Trophoblast cell (in vitro differentiated cells and primary cell): Measurements from ENCODE around the gene PLCB3.

Source experiments
- DNase-seq, 2 donors: peaks; one replicate each; pipeline ENCODE4 v3.0.0-alpha.2; 2016
- H2AFZ ChIP-seq: 2 replicates; pipeline ENCODE4 v1.6.1; 2013; ENCODE audit warnings: low read length, moderate library complexity, mild to moderate bottlenecking; ENCODE audit not compliant: insufficient read depth, poor library complexity
- H2AK5ac ChIP-seq: 2 replicates; pipeline ENCODE4 v1.6.1; 2013; ENCODE audit warnings: mild to moderate bottlenecking, low read length
- H2BK120ac ChIP-seq: 2 replicates; pipeline ENCODE4 v1.6.1; 2013; ENCODE audit warnings: low read length, mild to moderate bottlenecking, moderate library complexity; ENCODE audit not compliant: insufficient read depth, poor library complexity
- H2BK12ac ChIP-seq: 2 replicates; pipeline ENCODE4 v1.6.1; 2013; ENCODE audit warnings: mild to moderate bottlenecking, low read length, moderate library complexity
- H2BK5ac ChIP-seq: 2 replicates; pipeline ENCODE4 v1.6.1; 2013; ENCODE audit warnings: low read length, low read depth, moderate library complexity, mild to moderate bottlenecking; ENCODE audit not compliant: poor library complexity
- H3K14ac ChIP-seq: 2 replicates; pipeline ENCODE4 v1.6.1; 2013; ENCODE audit warnings: mild to moderate bottlenecking, low read length
- H3K18ac ChIP-seq: 2 replicates; pipeline ENCODE4 v1.6.1; 2013; ENCODE audit warnings: mild to moderate bottlenecking, low read length
- H3K23ac ChIP-seq: 2 replicates; pipeline ENCODE4 v1.6.1; 2013; ENCODE audit warnings: low read length
- H3K27ac ChIP-seq: 2 replicates; pipeline ENCODE4 v1.5.1; 2013; ENCODE audit warnings: low read depth, mild to moderate bottlenecking, inconsistent platforms, low read length, moderate library complexity
- H3K27me3 ChIP-seq: 2 replicates; pipeline ENCODE4 v1.6.1; 2013; ENCODE audit warnings: inconsistent platforms, mild to moderate bottlenecking, low read length, moderate library complexity; ENCODE audit not compliant: insufficient read depth
- H3K36me3 ChIP-seq, 2 experiments: 1 replicate in 1 of 2; 2 replicates in 1 of 2; pipeline ENCODE4 v1.6.1; 2013; ENCODE audit warnings: low read length in 2 of 2, mild to moderate bottlenecking in 2 of 2, moderate library complexity in 1 of 2; ENCODE audit not compliant: insufficient read depth in 2 of 2, control insufficient read depth in 1 of 2
- H3K4ac ChIP-seq: 2 replicates; pipeline ENCODE4 v1.6.1; 2013; ENCODE audit warnings: low read depth, mild to moderate bottlenecking, low read length, moderate library complexity
- H3K4me1 ChIP-seq, 2 experiments: 1 replicate in 1 of 2; 2 replicates in 1 of 2; pipeline ENCODE4 v1.6.1; 2013; ENCODE audit warnings: low read length in 2 of 2, mild to moderate bottlenecking in 2 of 2, moderate library complexity in 1 of 2; ENCODE audit not compliant: insufficient read depth in 2 of 2, control insufficient read depth in 1 of 2
- H3K4me2 ChIP-seq: 2 replicates; pipeline ENCODE4 v1.6.1; 2013; ENCODE audit warnings: inconsistent platforms, mild to moderate bottlenecking, low read length, moderate library complexity
- H3K4me3 ChIP-seq: 2 replicates; pipeline ENCODE4 v1.5.1; 2013; ENCODE audit warnings: mild to moderate bottlenecking, low read depth, low read length, inconsistent platforms
- H3K79me1 ChIP-seq: one replicate; pipeline ENCODE4 v1.6.1; 2013; ENCODE audit warnings: low read length
- H3K79me2 ChIP-seq: 2 replicates; pipeline ENCODE4 v1.6.1; 2013; ENCODE audit warnings: low read length, mild to moderate bottlenecking; ENCODE audit not compliant: control insufficient read depth, insufficient read depth, poor library complexity
- H3K9ac ChIP-seq: 2 replicates; pipeline ENCODE4 v1.6.1; 2013; ENCODE audit warnings: mild to moderate bottlenecking, low read length
- H3K9me3 ChIP-seq: 2 replicates; pipeline ENCODE4 v1.6.1; 2013; ENCODE audit warnings: low read depth, mild to moderate bottlenecking, control low read depth, inconsistent platforms, low read length; ENCODE audit not compliant: insufficient read depth
- H4K12ac ChIP-seq: 2 replicates; pipeline ENCODE4 v1.6.1; 2013; ENCODE audit warnings: low read depth, mild to moderate bottlenecking, low read length, moderate library complexity
- H4K8ac ChIP-seq: 2 replicates; pipeline ENCODE4 v1.6.1; 2013; ENCODE audit warnings: low read depth, mild to moderate bottlenecking, low read length, moderate library complexity
- H4K91ac ChIP-seq: one replicate; pipeline ENCODE4 v1.6.1; 2013; ENCODE audit warnings: low read depth, mild to moderate bottlenecking, low read length, moderate library complexity
- WGBS: extraction: QIAGEN DNeasy Blood & Tissue Kit; methylation state at CpG from one replicate; pipeline ENCODE4 v1.1.7; 2013; ENCODE audit warnings: missing lambda C conversion rate; ENCODE audit not compliant: insufficient read length, insufficient coverage; ENCODE audit errors: extremely low coverage; 5-methylcytosine and 5-hydroxymethylcytosine counted together

The PLCB3 gene

GRCh38 chr11:64208086-64208795, 43.1 kb upstream of the PLCB3 start:
- no peaks in the 10 kb centered on the region for H3K79me2 ChIP-seq
- H4K91ac ChIP-seq = no peak overlapping the region
- H3K9me3 ChIP-seq = no peaks in the 10 kb centered on the region
- H3K36me3 ChIP-seq = peaks cover 51 to 60% of the 10 kb centered on the region in 2 experiments
- H3K27me3 ChIP-seq = no peaks in the 10 kb centered on the region
- no peak overlapping the region for H2BK5ac ChIP-seq
- H3K14ac ChIP-seq = no peak overlapping the region
- H4K8ac ChIP-seq = no peak overlapping the region
- no peaks in the 10 kb centered on the region for H3K79me1 ChIP-seq
- H3K23ac ChIP-seq = no peak overlapping the region
- no peak overlapping the region for H3K9ac ChIP-seq
- H2AFZ ChIP-seq = no peak overlapping the region
- H3K4me2 ChIP-seq = no peak overlapping the region
- DNase-seq = no peak
- H2BK120ac ChIP-seq = no peak overlapping the region
- WGBS = no CpG with 5 or more reads among the region's 23 CpGs
- H3K4me3 ChIP-seq = no peak overlapping the region
- no peak overlapping the region for H2AK5ac ChIP-seq
- no peak overlapping the region for H3K18ac ChIP-seq
- no peak overlapping the region for H3K27ac ChIP-seq
- peak overlapping the region; percentile 26 for H4K12ac ChIP-seq
- no peak overlapping the region for H2BK12ac ChIP-seq
- H3K4ac ChIP-seq = no peak overlapping the region
- H3K4me1 ChIP-seq = peaks cover 0 to 7% of the 10 kb centered on the region in 2 experiments

GRCh38 chr11:64208796-64209562, 42.4 kb upstream of the PLCB3 start:
- Histone ChIP-seq H4K91ac (no peak overlapping the region), H3K4me3 (no peak overlapping the region), H3K79me1 (no peaks in the 10 kb centered on the region), H3K4me2 (no peak overlapping the region), H3K4me1 (peaks cover 0 to 7% of the 10 kb centered on the region in 2 experiments), H2AK5ac (no peak overlapping the region), H2AFZ (no peak overlapping the region), H2BK12ac (no peak overlapping the region), H3K18ac (no peak overlapping the region), H3K9ac (no peak overlapping the region), H4K8ac (no peak overlapping the region), H3K36me3 (peaks cover 44 to 52% of the 10 kb centered on the region in 2 experiments), H3K23ac (no peak overlapping the region), H3K79me2 (no peaks in the 10 kb centered on the region), H3K27me3 (no peaks in the 10 kb centered on the region), H3K9me3 (no peaks in the 10 kb centered on the region), H4K12ac (no peak overlapping the region), H2BK5ac (no peak overlapping the region), H2BK120ac (no peak overlapping the region), H3K27ac (no peak overlapping the region), H3K14ac (no peak overlapping the region), H3K4ac (no peak overlapping the region)
- DNase-seq = no peak
- WGBS = no CpG with 5 or more reads among the region's 18 CpGs

GRCh38 chr11:64209563-64209843, 41.8 kb upstream of the PLCB3 start:
- Histone ChIP-seq H2BK12ac (no peak overlapping the region), H3K4me1 (peaks cover 0 to 7% of the 10 kb centered on the region in 2 experiments), H2BK120ac (no peak overlapping the region), H3K14ac (no peak overlapping the region), H4K91ac (no peak overlapping the region), H4K12ac (no peak overlapping the region), H3K18ac (no peak overlapping the region), H3K9me3 (no peaks in the 10 kb centered on the region), H3K27me3 (no peaks in the 10 kb centered on the region), H3K9ac (no peak overlapping the region), H3K79me1 (no peaks in the 10 kb centered on the region), H2BK5ac (no peak overlapping the region), H3K4ac (no peak overlapping the region), H3K36me3 (peaks cover 38 to 47% of the 10 kb centered on the region in 2 experiments), H3K4me3 (no peak overlapping the region), H3K23ac (no peak overlapping the region), H2AFZ (no peak overlapping the region), H3K79me2 (no peaks in the 10 kb centered on the region), H2AK5ac (no peak overlapping the region), H3K4me2 (no peak overlapping the region), H3K27ac (no peak overlapping the region), H4K8ac (no peak overlapping the region)
- WGBS = no CpG with 5 or more reads among the region's 8 CpGs
- DNase-seq = no peak

GRCh38 chr11:64210301-64211020, 40.9 kb upstream of the PLCB3 start:
- Histone ChIP-seq H3K4me3 (no peak overlapping the region), H2BK5ac (no peak overlapping the region), H3K4me2 (no peak overlapping the region), H2AFZ (no peak overlapping the region), H3K27me3 (no peaks in the 10 kb centered on the region), H3K36me3 (peaks cover 35 to 40% of the 10 kb centered on the region in 2 experiments), H3K9me3 (no peaks in the 10 kb centered on the region), H3K4ac (no peak overlapping the region), H3K4me1 (peaks cover 0 to 7% of the 10 kb centered on the region in 2 experiments), H2BK120ac (no peak overlapping the region), H3K27ac (no peak overlapping the region), H3K18ac (no peak overlapping the region), H3K79me1 (no peaks in the 10 kb centered on the region), H3K79me2 (no peaks in the 10 kb centered on the region), H4K12ac (no peak overlapping the region), H3K23ac (no peak overlapping the region), H3K14ac (no peak overlapping the region), H4K8ac (no peak overlapping the region), H3K9ac (no peak overlapping the region), H2BK12ac (no peak overlapping the region), H2AK5ac (no peak overlapping the region), H4K91ac (no peak overlapping the region)
- no CpG with 5 or more reads among the region's 24 CpGs for WGBS
- no peak for DNase-seq
